HepG2 (cell line): ENCODE data around the gene EPHX1. TPM values are rescaled to one million over a fixed set of nuclear protein-coding genes. Genes with fewer than 3 reads are reported as not detected.

ENCODE experiments used
- ARID5B ChIP-seq: IDR thresholded peaks from 2 replicates; pipeline ENCODE4 v1.4.0; 2020; ENCODE audit warnings: mild to moderate bottlenecking, missing genetic modification reagents
- CBFB ChIP-seq: sonication (generic); formaldehyde crosslinking; IDR thresholded peaks from 2 replicates; pipeline ENCODE4 v1.4.0; 2020; ENCODE audit warnings: missing genetic modification reagents
- FLYWCH1 ChIP-seq: sonication (generic); formaldehyde crosslinking; IDR thresholded peaks from 2 replicates; pipeline ENCODE4 v1.8.1; 2023; ENCODE audit warnings: mild to moderate bottlenecking, missing genetic modification reagents
- GATA4 ChIP-seq: sonication (generic); IDR thresholded peaks from 2 replicates; pipeline ENCODE4 v1.6.1; 2016; ENCODE audit warnings: antibody characterized with exemption, low read depth, borderline replicate concordance
- HDAC2 ChIP-seq: sonication (generic); formaldehyde crosslinking; IDR thresholded peaks from 2 replicates; pipeline ENCODE4 v1.4.0; 2020; ENCODE audit warnings: missing genetic modification reagents
- HNF4G ChIP-seq, 2 experiments: sonication (generic) in 1 of 2; formaldehyde crosslinking in 1 of 2; IDR thresholded peaks; 2 replicates each; pipeline versions ENCODE4 v1.4.0 to v1.6.1; 2011 to 2020; ENCODE audit warnings: borderline replicate concordance in 2 of 2, low read depth in 2 of 2, mild to moderate bottlenecking in 2 of 2, low read length in 1 of 2, missing genetic modification reagents in 1 of 2, moderate library complexity in 1 of 2
- IRF2 ChIP-seq: IDR thresholded peaks from 2 replicates; pipeline ENCODE4 v1.6.1; 2018; ENCODE audit warnings: missing genetic modification reagents, missing compliant biosample characterization
- JARID2 ChIP-seq: sonication (generic); formaldehyde crosslinking; IDR thresholded peaks from 2 replicates; pipeline ENCODE4 v1.8.1; 2023; ENCODE audit warnings: missing genetic modification reagents, inconsistent platforms; ENCODE audit not compliant: insufficient replicate concordance
- KLF15 ChIP-seq: sonication (generic); formaldehyde crosslinking; IDR thresholded peaks from 2 replicates; pipeline ENCODE4 v1.8.1; 2023; ENCODE audit warnings: borderline replicate concordance, mild to moderate bottlenecking, inconsistent platforms, missing genetic modification reagents, mixed read lengths
- MXD4 ChIP-seq: IDR thresholded peaks from 2 replicates; pipeline ENCODE4 v1.6.1; 2016; ENCODE audit warnings: mild to moderate bottlenecking, missing biosample characterization, missing genetic modification reagents
- NFE2 ChIP-seq: sonication (generic); formaldehyde crosslinking; IDR thresholded peaks from 2 replicates; pipeline ENCODE4 v1.4.0; 2020; ENCODE audit warnings: missing genetic modification reagents
- RBM39 ChIP-seq: fragments of 200-400 bp; formaldehyde crosslinking; IDR thresholded peaks from one replicate; pipeline ENCODE4 v1.6.1; 2018; ENCODE audit warnings: antibody characterized with exemption, mild to moderate bottlenecking, low read depth, low read length; ENCODE audit not compliant: poor library complexity, severe bottlenecking
- RCOR2 ChIP-seq: IDR thresholded peaks from 2 replicates; pipeline ENCODE4 v1.6.1; 2016; ENCODE audit warnings: missing biosample characterization, missing genetic modification reagents
- SMYD3 ChIP-seq: sonication (generic); formaldehyde crosslinking; IDR thresholded peaks from 2 replicates; pipeline ENCODE4 v1.8.1; 2023; ENCODE audit warnings: mild to moderate bottlenecking, missing genetic modification reagents
- SRSF9 ChIP-seq: fragments of 200-400 bp; formaldehyde crosslinking; IDR thresholded peaks from 2 replicates; pipeline ENCODE4 v1.6.1; 2018; ENCODE audit warnings: borderline replicate concordance, mild to moderate bottlenecking, low read depth, low read length; ENCODE audit not compliant: insufficient read depth, poor library complexity, severe bottlenecking
- ZBTB26 ChIP-seq: IDR thresholded peaks from 2 replicates; pipeline ENCODE4 v1.6.1; 2016; ENCODE audit warnings: missing compliant biosample characterization, missing genetic modification reagents, borderline replicate concordance
- ZFP1 ChIP-seq: IDR thresholded peaks from 2 replicates; pipeline ENCODE4 v1.6.1; 2016
- ZNF430 ChIP-seq: sonication (generic); formaldehyde crosslinking; IDR thresholded peaks from 2 replicates; pipeline ENCODE4 v1.9.0; 2021; ENCODE audit warnings: mild to moderate bottlenecking, missing genetic modification reagents
- ZNF552 ChIP-seq: sonication (generic); formaldehyde crosslinking; IDR thresholded peaks from 2 replicates; pipeline ENCODE4 v1.9.0; 2022; ENCODE audit warnings: missing genetic modification reagents, mild to moderate bottlenecking, borderline replicate concordance
- ZNF562 ChIP-seq: sonication (generic); formaldehyde crosslinking; IDR thresholded peaks from 2 replicates; pipeline ENCODE4 v1.8.0; 2022; ENCODE audit warnings: missing genetic modification reagents, borderline replicate concordance
- ZNF605 ChIP-seq: sonication (generic); formaldehyde crosslinking; IDR thresholded peaks from 2 replicates; pipeline ENCODE4 v1.8.0; 2022; ENCODE audit warnings: mild to moderate bottlenecking, missing genetic modification reagents
- ZNF639 ChIP-seq: conservative IDR thresholded peaks from 2 replicates; pipeline ENCODE4 v1.6.1; 2018; ENCODE audit warnings: missing genetic modification reagents
- ZNF777 ChIP-seq: sonication (generic); formaldehyde crosslinking; IDR thresholded peaks from 2 replicates; pipeline ENCODE4 v1.4.0; 2020; ENCODE audit warnings: missing genetic modification reagents
- polyA plus RNA-seq, 8 experiments: library from polyadenylated mRNA; depleted of rRNA in 3 of 8; stranded (reverse) in 7 of 8; unstranded in 1 of 8; fragments of >200 nt; fragmentation: Illumina TruSeq in 4 of 8; extraction: Trizol in 4 of 8; gene quantifications; 2 replicates each; pipeline versions ENCODE4 v1.2.1 to v1.2.3, GENCODE V29; 2011 to 2016; ENCODE audit warnings: low read depth in 4 of 8, missing spikeins in 1 of 8, mixed read lengths in 1 of 8; ENCODE audit not compliant: insufficient read depth in 1 of 8
- total RNA-seq, 5 experiments: library from RNA; depleted of rRNA; stranded (reverse); fragments of >200 nt; fragmentation: Illumina TruSeq; extraction: Trizol; gene quantifications; 2 replicates each; pipeline ENCODE4 v1.2.3, GENCODE V29; 2016; ENCODE audit warnings: low read depth in 1 of 5

EPHX1 gene
- total and polyA plus RNA-seq, 2 of the 13 experiments (the other 11 are each of a cell fraction or from before 2014, with no cell fraction given), result 27.7 to 36.5 TPM

- TF ChIP-seq ZFP1 (CRISPR knock-in tag) (no peak), GATA4 (peak; percentile 67; the same call in 1 of the 2 replicates), JARID2 (CRISPR knock-in tag) (no peak), ZNF777 (no peak), KLF15 (CRISPR knock-in tag) (no peak), ARID5B (CRISPR knock-in tag) (peak; percentile 75), ZBTB26 (CRISPR knock-in tag) (peak; percentile 68; the same call in 1 of the 2 replicates), SMYD3 (CRISPR knock-in tag) (0 out of 2 replicates have a peak, but pooled peaks have one; percentile 41), ZNF552 (CRISPR knock-in tag) (no peak), NFE2 (CRISPR knock-in tag) (no peak), ZNF605 (CRISPR knock-in tag) (no peak), FLYWCH1 (CRISPR knock-in tag) (no peak), SRSF9 (no peak), HDAC2 (CRISPR knock-in tag) (peak; percentile 63), RBM39 (peak; percentile 33), ZNF562 (CRISPR knock-in tag) (no peak), ZNF430 (CRISPR knock-in tag) (no peak), RCOR2 (CRISPR knock-in tag) (no peak), CBFB (0 out of 2 replicates have a peak, but pooled peaks have one; percentile 46), MXD4 (CRISPR knock-in tag) (no peak), ZNF639 (CRISPR knock-in tag) (no peak), HNF4G (IDR thresholded peaks at IDR 0.05; ENCODE audit: borderline replicate concordance, low read depth, low read length) (0 out of 2 replicates have a peak, but pooled peaks have one; percentile 32), HNF4G (CRISPR knock-in tag; IDR thresholded peaks at IDR 0.05; ENCODE audit: borderline replicate concordance, low read depth) (no peak), IRF2 (peak; percentile 43; the same call in 1 of the 2 replicates)
Observed at GRCh38 chr1:225767634-225768540, 42.0 kb upstream of the EPHX1 start (continued).
